GM19351 (cell line): ENCODE measurements around the gene EXOC6.

ENCODE experiments used
- ATAC-seq: cut with Tn5 transposase; IDR thresholded peaks from one replicate; pipeline ENCODE4 v1.9.1; 2021; ENCODE audit warnings: mild to moderate bottlenecking, moderate library complexity; ENCODE audit not compliant: unreplicated experiment

Gene EXOC6

DNA sequence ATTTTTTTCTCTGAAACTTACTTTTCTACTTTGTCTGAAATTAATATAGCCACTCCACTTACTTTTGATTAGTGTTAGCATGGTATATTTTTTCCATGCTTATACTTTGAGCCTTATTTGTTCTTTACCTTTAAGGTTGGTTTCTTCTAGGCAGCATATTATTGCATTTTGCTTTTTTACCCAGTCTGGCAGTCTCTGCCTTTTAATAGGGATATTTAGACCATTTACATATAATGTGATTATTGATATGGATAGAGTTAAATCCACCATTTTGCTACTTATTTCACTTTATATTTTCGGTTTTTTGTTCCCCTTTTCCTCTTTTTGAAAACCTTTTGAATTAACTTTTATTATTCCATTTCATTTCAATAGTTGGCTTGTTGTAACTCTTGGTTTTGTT lies 255.6 kb downstream of the EXOC6 start:
- ATAC-seq = no peak

DNA sequence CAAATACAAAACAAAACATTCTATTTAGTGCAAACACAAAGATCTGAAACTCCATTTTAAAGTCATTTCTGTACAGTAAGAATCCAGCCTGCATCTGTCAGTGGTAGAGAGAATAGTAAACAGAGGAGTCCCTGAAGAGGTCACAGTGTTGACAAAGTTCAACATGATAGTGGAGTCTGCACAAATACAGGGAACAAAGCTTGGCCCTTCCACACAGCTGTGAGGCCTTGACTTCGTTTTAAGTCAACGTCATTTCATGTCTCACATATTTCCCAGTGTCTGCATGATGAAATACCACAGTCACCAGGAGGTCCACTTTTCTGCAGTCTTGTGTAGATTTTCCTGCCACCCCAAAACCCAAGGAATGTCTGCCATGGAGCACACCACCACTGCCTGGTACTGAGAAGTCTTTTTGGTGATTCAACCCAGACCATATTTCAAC lies 258.3 kb downstream of the EXOC6 start:
- ATAC-seq = no peak
